NCI-H1694 (cell line): ENCODE measurements around the gene MAN2A1.
"Not testable (repeated sequence)": the region's sequence is repeated elsewhere in the genome, so short reads cannot be mapped to it uniquely, and the experiment has no call there.

ENCODE experiments used
- DNase-seq: peaks from one replicate; lab custom pipeline; 2025; lab: John Stamatoyannopoulos, UW

MAN2A1 gene

DNA sequence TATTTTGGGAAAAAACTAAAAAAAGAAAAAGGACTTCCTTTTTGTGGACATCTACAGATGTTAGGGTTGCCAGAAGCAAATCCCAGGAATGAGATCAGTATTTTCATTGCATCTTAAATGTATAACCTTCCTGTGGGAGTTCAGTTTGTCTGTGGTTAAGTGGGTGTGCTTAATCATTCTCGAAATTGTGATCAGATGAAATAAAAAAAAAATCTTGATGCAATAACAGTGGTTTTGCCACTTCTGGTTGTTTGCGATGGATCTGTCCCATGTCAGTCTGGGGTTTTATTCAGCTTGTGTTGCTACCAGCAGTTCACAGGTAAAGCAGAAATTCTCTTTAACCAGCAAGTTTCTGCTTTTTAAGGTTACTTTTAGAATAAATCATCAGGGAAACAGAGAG is 179.0 kb downstream of the MAN2A1 start:
- DNase-seq, result no peak

DNA sequence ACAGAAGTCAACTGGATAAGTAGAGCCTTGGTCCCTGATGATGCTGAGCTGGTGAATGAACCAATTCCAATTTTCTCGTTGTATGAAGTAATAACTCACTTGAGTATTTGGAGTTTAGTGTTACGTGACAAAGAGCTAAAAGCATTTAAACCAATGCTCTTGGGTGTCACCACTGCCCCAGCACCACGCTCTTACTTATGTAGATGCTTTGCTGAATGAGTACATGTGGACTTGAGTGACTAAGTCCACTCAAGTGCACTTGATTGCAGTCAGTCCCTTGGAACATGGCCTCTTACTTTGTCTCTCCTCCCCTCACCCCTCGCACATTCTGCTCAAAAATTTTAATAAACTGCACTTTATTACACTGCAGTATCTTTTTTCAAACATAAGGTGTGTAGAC is 184.0 kb downstream of the MAN2A1 start:
- DNase-seq, result no peak

GRCh38 chr5:109874108-109874507 is 184.4 kb downstream of the MAN2A1 start:
- DNase-seq, result no peak

GRCh38 chr5:109876030-109876725 is 186.5 kb downstream of the MAN2A1 start:
- no peak for DNase-seq

DNA sequence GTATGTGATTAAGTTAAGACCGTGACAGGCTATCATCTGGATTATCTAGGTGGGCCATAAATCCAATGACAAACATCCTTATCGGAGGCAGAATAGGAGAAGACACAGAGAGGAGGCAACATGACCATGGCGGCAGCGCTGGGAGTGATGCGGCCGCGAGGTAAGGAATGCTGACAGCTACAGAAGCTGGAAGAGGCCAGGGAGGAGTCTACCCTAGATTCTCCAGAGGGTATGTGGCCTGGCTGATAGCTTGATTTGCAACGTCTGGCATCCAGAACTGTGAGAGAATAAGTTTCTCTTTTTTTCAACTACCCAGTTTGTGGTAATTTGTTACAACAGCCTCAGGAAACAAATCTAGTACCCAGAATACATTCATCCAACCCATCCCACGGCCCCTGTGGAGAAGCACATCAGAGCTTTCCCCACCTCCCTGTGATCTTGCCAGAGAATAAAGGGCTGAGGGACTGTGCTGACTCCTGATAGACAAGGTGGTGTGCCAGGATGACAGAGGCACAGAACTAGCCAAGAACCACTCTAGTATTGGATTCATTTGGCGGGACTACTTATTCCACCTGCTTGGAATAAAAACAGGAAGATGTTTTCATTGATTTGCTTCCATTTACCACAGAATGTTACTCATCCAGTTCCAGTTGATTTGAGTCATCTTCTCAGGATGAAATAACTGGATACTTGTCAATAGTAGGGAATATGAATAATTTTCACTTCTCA is 187.4 kb downstream of the MAN2A1 start:
- DNase-seq, result no peak

GRCh38 chr5:109877670-109878045 is 187.9 kb downstream of the MAN2A1 start:
- no peak for DNase-seq

DNA sequence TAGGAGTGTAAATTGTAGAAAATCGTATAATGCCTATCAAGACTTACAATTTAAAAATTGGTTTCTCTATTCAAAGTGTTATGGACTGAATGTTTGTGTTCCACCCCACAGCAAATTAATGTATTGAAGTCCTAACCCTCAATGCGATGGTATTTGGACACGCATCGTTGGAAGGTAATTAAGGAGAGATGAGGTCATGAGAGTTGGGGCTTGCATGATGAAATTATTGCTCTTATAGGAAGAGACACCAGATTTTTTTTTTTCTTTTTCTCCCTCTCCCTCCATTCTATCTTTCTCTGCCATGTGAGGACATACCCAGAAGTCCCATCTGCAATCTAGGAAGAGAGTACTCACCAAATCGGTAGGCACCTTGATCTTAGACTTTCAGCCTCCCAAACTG is 189.2 kb downstream of the MAN2A1 start:
- DNase-seq, result no peak

- DNase-seq, result peak; percentile 2
Measured at GRCh38 chr5:109880907-109881685, 191.4 kb downstream of the MAN2A1 start.

- DNase-seq, result no peak
Measured at GRCh38 chr5:109882546-109882945, 192.8 kb downstream of the MAN2A1 start.

DNA sequence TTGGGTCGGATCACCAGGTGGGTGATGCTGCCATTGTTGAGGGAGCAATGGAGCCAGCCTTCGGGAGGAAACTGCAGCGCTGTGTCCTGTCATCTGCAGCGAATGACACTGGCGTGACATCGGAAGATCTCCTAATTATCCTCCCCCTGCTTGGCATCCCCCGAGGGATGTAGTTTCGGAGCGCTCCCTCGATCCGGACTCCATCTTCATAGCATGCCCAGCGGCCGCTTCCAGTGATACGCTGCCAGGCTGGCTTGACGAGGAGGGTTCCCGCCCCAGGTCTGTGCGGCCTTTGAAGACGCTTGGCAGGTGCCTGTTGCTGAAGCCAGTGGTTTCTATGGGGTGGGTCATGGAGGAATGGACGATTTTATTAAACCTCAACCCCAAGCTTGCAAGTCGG is 194.9 kb downstream of the MAN2A1 start:
- DNase-seq, result no peak

DNA sequence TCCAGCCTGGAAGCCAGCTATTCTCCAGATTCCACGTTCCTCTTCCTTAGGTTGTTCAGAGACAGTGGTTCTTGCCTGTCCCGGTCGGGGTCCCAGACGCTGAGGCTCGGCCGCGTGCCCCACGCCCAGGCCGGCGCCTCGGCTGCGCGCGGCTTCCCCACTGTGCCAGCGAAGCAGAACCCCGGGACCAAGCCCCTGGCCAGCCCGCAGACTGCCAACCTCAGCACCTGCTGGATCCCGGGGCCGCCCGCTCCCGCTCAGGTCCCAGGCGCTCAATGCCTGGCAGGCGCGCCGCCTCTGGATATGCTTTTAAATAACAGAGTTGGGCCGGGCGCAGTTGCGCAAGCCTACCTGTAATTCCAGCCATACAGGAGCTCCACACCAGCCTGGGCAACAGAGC is 195.5 kb downstream of the MAN2A1 start:
- DNase-seq, result no peak

DNA sequence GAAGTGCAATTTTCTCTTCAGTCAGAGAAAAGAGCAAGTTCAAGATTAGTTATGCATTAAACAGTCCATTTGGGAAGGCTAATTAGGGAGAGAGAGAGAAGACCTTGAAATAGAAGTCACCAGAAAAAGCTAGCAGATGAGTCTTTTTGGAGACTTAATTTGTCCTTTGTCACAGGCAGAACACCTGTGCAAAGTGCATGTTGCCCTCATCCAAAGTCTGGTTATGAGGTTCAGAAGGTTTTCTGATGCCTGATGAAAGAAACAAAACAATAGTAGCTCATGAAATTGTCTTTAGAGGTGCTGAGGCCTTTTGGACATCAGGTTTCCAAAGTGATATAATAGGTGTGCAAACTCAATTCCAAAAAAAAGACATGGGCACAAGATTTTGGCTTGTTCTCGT is 199.3 kb downstream of the MAN2A1 start:
- DNase-seq, result no peak

DNA sequence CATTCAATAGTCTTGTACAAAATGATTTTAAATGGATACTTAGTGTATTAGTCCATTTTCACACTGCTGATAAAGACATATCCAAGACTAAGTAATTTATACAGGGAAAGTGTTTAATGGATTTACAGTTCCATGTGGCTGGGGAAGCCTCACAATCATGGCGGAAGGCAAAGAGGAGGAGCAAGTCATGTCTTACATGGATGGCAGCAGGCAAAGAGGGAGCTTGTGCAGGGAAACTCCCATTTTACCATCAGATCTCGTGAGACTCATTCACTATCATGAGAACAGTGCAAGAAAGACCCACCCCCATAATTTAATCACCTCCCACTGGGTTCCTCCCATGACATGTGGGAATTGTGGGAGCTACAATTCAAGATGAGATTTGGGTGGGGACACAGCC is 203.5 kb downstream of the MAN2A1 start:
- not testable (repeated sequence) for DNase-seq

DNA sequence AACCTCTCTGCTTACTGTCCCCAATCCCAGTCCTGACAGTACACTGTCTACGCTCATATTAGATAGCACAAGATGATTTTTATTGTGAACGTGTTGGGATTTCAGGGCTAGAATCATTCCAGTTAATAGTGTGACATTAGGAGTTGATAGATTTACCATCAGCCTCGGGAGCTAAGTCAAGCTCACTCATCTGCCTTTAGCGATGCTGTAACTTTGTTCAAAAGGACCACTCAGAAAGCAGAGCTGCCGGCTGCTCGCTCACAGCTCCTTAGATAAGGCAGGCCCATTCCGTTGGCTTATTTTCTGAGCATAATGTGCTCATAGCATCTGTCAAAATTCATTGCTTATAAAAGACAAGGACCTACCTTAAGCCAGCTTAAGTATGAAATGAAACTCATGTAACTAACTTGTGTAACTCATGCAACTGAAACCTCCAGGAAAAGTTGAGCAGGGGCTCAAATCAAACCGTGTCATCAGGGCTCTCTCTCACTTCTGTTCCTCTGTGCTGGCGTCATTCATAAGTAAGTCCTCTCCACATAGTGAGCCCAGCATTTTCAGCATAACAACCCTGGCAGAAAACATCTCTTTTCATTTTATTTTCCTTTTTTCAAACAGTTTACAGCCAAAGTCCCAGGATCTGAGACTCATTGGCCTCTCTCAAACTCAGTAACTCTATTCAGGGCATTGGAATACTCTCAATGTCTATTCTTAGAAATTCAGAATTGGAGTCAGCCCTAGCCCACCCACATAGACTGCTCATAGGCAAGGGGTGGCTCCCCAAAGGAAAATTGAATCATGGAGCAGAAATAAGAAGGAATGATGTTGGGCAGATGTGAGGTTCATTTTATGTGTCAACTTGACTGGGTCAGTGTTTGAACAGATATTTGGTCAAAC is 208.8 kb downstream of the MAN2A1 start:
- no peak for DNase-seq

DNA sequence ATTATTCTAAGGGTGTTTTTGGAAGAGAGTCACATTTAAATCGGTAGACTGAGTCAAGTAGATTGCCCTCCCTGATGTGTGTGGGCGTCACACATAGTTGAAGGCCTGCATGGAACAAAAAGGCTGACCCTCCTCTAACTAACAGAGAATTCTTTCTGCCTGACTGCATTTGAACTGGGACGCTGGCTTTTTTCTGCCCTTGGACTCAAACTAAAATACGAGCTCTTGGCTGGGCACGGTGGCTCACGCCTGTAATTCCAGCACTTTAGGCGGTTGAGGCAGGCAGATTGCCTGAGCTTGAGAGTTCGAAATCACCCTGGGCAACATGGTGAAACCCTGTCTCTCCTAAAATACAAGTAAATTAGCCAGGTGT is 209.4 kb downstream of the MAN2A1 start:
- no peak for DNase-seq

DNA sequence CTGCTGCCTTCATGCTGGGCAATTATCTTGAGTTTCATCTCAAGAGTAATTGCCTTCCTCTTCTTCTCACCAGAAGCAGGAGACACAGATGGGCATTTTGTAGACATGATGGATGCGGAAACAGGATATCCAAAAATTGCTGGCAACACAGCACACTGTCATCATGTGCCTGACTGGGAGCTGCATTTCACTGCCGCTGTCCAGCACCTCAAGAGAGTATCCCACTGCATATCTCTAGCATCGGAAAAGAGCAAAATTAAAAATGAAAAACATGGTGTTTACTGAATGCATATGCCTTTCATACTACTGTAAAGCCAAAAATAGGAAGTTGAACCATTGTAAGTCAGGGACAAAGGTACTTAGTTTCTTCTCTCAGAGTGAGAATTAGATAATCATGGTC is 210.7 kb downstream of the MAN2A1 start:
- no peak for DNase-seq

DNA sequence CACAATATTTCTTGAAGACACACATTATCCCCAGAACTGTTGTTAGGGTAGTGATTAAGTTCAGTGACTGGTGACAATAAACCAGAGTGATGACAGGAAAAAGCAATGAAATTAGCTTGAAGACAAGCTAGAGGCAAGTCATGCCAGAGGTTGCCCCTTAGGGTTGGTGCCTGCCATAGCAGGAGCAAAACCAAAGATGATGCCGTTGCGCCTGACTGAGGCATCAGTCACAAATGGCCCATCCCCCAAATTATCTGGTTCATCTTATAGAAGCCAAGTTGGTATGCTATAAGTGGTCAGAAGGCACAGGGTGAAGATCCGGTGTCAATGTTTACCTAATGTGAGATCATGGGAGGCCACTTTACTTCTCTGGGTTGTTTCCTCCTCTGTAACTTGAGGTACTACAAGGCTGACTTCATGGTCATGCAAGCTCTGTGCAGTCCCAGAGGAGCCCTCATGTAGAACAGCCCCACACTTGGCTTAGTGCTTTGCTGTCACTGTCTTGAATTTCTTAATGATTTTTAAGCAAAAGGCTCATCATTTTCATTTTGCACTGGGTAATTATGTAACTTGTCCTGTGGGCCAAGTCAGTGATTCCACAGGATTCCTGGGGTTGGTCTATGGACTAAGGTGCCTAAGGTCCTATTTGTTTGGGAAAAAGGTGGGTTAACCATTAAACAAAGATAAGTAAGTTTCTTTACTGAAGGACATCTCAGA is 211.3 kb downstream of the MAN2A1 start:
- DNase-seq, result no peak

DNA sequence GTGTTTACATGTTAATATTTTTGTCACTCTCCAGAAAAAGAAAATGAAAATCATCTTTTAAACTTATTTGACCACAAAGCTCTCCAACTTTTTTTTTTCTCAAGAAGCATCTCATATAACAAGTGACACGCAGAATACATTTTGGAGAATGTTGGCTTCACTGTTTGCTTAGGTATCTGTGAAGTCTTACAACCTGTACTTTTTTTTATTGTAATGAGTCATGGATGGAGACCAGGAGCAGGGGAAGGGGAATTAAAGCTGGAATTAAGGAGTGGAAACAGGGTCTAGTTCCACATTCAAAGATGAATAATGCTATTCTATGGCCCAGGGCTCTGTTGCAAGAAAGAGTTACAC is 211.9 kb downstream of the MAN2A1 start:
- no peak for DNase-seq

DNA sequence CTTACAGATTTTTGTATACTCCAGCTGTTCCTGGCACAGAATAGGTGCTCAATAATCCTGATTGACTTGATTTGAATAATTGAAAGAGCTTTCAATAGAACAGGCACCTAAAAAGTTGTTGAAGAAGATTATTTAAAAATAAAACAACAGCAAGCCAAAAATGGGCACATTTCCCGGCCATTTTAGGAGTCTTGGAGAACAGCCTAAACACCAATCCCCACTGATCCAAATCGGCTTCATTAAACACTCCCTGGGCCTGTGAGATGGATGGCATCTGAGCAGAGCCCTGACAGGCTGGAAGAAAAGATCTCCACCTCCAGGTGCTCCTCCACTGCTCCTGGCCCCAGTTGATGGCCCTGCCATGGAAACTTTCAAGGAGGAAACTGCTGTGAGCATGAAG is 213.3 kb downstream of the MAN2A1 start:
- DNase-seq, result no peak

DNA sequence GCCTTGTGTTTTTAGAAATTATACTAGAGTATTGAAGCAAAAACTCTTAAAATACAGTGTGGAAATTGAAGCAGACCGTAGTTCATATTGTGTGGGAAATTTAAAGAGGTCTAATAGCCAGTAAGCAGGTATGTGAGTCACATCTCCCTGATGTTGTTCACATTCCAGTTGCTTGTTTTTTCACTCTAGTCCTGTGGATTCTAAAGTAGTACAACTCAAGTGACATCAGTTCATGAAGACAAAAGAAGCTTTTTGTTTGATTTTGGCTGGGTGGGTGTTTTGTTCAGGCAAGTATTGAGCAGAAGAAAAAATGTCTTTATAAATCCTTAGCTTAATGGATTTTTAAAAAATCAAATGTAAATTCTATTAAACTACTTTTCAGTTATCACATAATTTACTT is 216.2 kb downstream of the MAN2A1 start:
- DNase-seq, result no peak

- no peak for DNase-seq
Measured at GRCh38 chr5:109907189-109907588, 217.5 kb downstream of the MAN2A1 start.

DNA sequence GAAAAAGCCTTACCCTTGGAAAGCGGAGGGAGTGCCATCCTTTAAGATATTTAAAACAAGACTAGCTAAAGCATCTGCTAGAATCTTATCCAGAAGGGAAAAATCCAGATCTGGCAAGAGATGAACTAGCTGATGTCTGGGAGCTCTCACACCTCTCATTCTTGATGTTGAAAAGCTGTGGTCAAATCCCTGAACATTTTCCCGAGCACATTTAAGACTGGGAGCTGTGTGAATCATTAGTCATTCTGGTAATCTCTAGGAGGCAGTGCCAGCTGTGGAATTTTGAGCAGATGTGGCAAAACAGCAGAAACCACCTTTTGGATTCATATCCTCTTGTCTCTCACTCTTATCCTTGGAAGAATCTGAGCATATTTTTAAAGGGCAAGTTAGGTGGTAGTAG is 218.0 kb downstream of the MAN2A1 start:
- DNase-seq, result no peak
